ENCODE data around the gene SF3A2. TPM values are rescaled to one million over a fixed set of nuclear protein-coding genes. Genes with fewer than 3 reads are reported as not detected.

SF3A2 gene
- total and polyA plus RNA-seq, 2 experiments from 2014 or later, result 67.7 to 128 TPM

DNA sequence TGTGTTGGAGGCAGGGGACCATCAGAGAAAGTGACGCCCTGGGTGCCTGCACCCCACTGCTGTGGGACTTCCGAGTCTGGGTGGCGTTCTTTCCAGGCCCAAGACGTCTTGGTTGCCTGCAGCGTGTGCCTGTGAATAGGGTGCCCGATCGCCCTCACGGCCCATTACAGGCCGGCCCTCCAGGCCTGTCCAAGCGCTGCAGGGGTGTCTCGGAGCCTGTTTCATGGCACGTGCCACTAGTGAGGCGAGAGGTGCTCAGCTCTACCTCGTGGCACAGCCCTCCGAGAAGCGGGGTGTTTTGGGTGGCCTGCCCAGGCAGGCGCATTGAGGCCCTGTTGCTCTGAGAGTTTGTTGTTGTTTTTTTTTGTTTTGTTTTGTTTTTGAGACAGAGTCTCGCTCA, 42.8 kb upstream of the SF3A2 start:
- no peaks in the 10 kb centered on the region for H3K27me3 ChIP-seq (ENCODE audit: insufficient read depth)
- no peaks in the 10 kb centered on the region for H3F3A ChIP-seq (replicated peaks; ENCODE audit: low read depth)
- no peaks in the 10 kb centered on the region for H3K9me3 Mint-ChIP-seq
- H3K4me1 Mint-ChIP-seq, result peaks cover 3% of the 10 kb centered on the region; the same call in 1 of the 3 replicates
- H3K27ac ChIP-seq (ENCODE audit: low read depth), result no peak overlapping the region; the same call in 1 of the 2 replicates
- H3K9me2 ChIP-seq (ENCODE audit: insufficient read depth), result no peaks in the 10 kb centered on the region
- peaks cover 4% of the 10 kb centered on the region for H3K27me3 Mint-ChIP-seq (ENCODE audit: insufficient read depth, low read depth, poor library complexity)
- H3K4me3 ChIP-seq, result no peak overlapping the region
- no peaks in the 10 kb centered on the region for H3K4me1 ChIP-seq (ENCODE audit: insufficient read depth)
- no peak for ATAC-seq
- H3K4me3 Mint-ChIP-seq, result no peak overlapping the region
- no peak overlapping the region for H3K27ac Mint-ChIP-seq
- no peak overlapping the region for H3K4me2 ChIP-seq
- H3K36me3 ChIP-seq (ENCODE audit: insufficient read depth), result peaks cover 3% of the 10 kb centered on the region; the same call in 1 of the 2 replicates
- no peaks in the 10 kb centered on the region; the same call in none of the 2 replicates for H4K20me1 ChIP-seq (replicated peaks; ENCODE audit: insufficient read depth)
- DNase-seq (ENCODE audit: low spot score), result no peak
- H3K79me2 ChIP-seq (replicated peaks; ENCODE audit: insufficient read depth), result peaks cover 30% of the 10 kb centered on the region
- H2AFZ ChIP-seq, result no peak overlapping the region
- TF ChIP-seq STAT1 (IDR thresholded peaks at IDR 0.05; ENCODE audit: unreplicated experiment) (no peak), EZH2 (IDR thresholded peaks at IDR 0.05; ENCODE audit: low read depth, unreplicated experiment) (no peak), POLR2AphosphoS5 (IDR thresholded peaks at IDR 0.05; ENCODE audit: low read depth) (no peak), NANOG (IDR thresholded peaks at IDR 0.05; ENCODE audit: borderline replicate concordance) (no peak), JUNB (IDR thresholded peaks at IDR 0.05; ENCODE audit: unreplicated experiment) (no peak), REST (IDR thresholded peaks at IDR 0.05; ENCODE audit: unreplicated experiment) (no peak), ZNF331 (CRISPR knock-in tag; IDR thresholded peaks at IDR 0.05; ENCODE audit: low read depth) (no peak)
- TF ChIP-seq, protein P1, sequence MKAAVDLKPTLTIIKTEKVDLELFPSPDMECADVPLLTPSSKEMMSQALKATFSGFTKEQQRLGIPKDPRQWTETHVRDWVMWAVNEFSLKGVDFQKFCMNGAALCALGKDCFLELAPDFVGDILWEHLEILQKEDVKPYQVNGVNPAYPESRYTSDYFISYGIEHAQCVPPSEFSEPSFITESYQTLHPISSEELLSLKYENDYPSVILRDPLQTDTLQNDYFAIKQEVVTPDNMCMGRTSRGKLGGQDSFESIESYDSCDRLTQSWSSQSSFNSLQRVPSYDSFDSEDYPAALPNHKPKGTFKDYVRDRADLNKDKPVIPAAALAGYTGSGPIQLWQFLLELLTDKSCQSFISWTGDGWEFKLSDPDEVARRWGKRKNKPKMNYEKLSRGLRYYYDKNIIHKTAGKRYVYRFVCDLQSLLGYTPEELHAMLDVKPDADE (IDR thresholded peaks at IDR 0.05), result no peak
- TF ChIP-seq, protein P2, sequence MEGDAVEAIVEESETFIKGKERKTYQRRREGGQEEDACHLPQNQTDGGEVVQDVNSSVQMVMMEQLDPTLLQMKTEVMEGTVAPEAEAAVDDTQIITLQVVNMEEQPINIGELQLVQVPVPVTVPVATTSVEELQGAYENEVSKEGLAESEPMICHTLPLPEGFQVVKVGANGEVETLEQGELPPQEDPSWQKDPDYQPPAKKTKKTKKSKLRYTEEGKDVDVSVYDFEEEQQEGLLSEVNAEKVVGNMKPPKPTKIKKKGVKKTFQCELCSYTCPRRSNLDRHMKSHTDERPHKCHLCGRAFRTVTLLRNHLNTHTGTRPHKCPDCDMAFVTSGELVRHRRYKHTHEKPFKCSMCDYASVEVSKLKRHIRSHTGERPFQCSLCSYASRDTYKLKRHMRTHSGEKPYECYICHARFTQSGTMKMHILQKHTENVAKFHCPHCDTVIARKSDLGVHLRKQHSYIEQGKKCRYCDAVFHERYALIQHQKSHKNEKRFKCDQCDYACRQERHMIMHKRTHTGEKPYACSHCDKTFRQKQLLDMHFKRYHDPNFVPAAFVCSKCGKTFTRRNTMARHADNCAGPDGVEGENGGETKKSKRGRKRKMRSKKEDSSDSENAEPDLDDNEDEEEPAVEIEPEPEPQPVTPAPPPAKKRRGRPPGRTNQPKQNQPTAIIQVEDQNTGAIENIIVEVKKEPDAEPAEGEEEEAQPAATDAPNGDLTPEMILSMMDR (conservative IDR thresholded peaks at IDR 0.05; ENCODE audit: low read depth in 2 of 2), result no peak
- peaks cover 29% of the 10 kb centered on the region for H3K36me3 Mint-ChIP-seq (ENCODE audit: low read depth)

All from GM23338 (cell line).